ENCODE results near the gene HNRNPAB.

DNA sequence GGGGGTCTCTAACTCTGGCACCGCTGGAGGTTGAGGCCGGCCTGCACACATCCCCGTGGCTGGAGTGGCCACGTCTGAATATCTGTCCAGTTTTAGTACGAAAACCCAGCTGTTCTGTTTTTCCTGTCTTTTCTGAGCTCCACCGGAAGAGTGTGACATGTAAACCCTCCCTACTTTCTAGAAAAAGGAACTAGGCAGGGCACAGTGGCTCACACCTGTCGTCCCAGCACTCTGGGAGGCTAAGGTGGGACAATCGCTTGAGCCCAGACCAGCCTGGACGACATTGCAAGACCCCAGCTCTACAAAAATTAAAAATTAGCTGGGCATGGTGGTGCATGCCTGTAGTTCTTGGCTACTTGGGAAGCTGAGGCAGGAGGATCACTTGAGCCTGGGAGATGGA is 36.4 kb downstream of the HNRNPAB start:
- TF ChIP-seq CTCF (IDR thresholded peaks at IDR 0.05) (no peak), EP300 (IDR thresholded peaks at IDR 0.05) (no peak)
